GM19468 (cell line): ENCODE measurements around the gene EEF1G.
"Not testable (repeated sequence)": the region's sequence is repeated elsewhere in the genome, so short reads cannot be mapped to it uniquely, and the experiment has no call there.

Experiments
- ATAC-seq: cut with Tn5 transposase; IDR thresholded peaks from one replicate; pipeline ENCODE4 v1.9.1; 2021; ENCODE audit warnings: mild to moderate bottlenecking, moderate library complexity, moderate number of reproducible peaks; ENCODE audit not compliant: unreplicated experiment; ENCODE audit errors: extremely low read depth

The EEF1G gene

GRCh38 chr11:62580959-62581715, 7.4 kb upstream of the EEF1G start:
- no peak for ATAC-seq

- no peak for ATAC-seq
Measured at GRCh38 chr11:62579252-62579651, 5.6 kb upstream of the EEF1G start.

GRCh38 chr11:62578541-62578940, 4.8 kb upstream of the EEF1G start:
- ATAC-seq: no peak

- no peak for ATAC-seq
Measured at GRCh38 chr11:62577046-62577714, 3.5 kb upstream of the EEF1G start.

GRCh38 chr11:62575837-62576236, 2.1 kb upstream of the EEF1G start:
- no peak for ATAC-seq

- ATAC-seq: no peak
Measured at GRCh38 chr11:62575156-62575555, 1.5 kb upstream of the EEF1G start.

GRCh38 chr11:62574363-62575071, 826 bp upstream of the EEF1G start:
- ATAC-seq: no peak

GRCh38 chr11:62573006-62573591, 592 bp downstream of the EEF1G start:
- ATAC-seq: no peak

- ATAC-seq: no peak
Measured at GRCh38 chr11:62572431-62572830, 1.3 kb downstream of the EEF1G start.

GRCh38 chr11:62571493-62571892, 2.2 kb downstream of the EEF1G start:
- ATAC-seq: not testable (repeated sequence)

GRCh38 chr11:62570903-62571302, 2.8 kb downstream of the EEF1G start:
- ATAC-seq: not testable (repeated sequence)

GRCh38 chr11:62569611-62570010, 4.1 kb downstream of the EEF1G start:
- ATAC-seq: no peak

GRCh38 chr11:62567018-62567633, 6.6 kb downstream of the EEF1G start:
- ATAC-seq: no peak

- no peak for ATAC-seq
Measured at GRCh38 chr11:62566247-62566646, 7.4 kb downstream of the EEF1G start.

GRCh38 chr11:62565100-62565802, 8.4 kb downstream of the EEF1G start:
- ATAC-seq: no peak

- ATAC-seq: not testable (repeated sequence)
Measured at GRCh38 chr11:62561677-62562230, 11.9 kb downstream of the EEF1G start.

GRCh38 chr11:62560566-62561103, 13.1 kb downstream of the EEF1G start:
- ATAC-seq: no peak

- ATAC-seq: not testable (repeated sequence)
Measured at GRCh38 chr11:62559626-62560025, 14.1 kb downstream of the EEF1G start.

GRCh38 chr11:62559204-62559603, 14.5 kb downstream of the EEF1G start:
- ATAC-seq: no peak
